ENCODE measurements around the gene ELOVL3.

ELOVL3 gene

DNA sequence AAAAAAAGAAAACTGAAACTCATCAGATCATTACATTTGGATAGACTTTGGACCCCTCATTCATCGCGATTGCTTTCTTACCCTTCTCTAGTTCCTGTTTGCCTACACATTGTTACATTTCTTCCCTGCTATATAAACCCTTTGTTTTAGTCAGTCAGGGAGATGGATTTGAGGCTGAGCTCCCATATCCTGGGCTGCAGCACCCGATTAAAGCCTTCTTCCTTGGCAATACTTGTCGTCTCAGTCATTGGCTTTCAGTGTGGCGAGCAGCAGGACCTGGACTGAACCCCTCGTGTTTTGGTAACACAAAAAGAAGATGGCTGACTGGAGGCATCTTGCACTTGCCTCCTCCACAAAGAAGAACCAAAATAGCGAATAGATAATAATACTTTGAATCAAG lies 34.1 kb upstream of the ELOVL3 start:
- ChIA-PET CTCF (no interaction called here), POLR2A (ENCODE audit: low non-redundant PET) (no interaction called here)
- TF ChIP-seq, protein P1, sequence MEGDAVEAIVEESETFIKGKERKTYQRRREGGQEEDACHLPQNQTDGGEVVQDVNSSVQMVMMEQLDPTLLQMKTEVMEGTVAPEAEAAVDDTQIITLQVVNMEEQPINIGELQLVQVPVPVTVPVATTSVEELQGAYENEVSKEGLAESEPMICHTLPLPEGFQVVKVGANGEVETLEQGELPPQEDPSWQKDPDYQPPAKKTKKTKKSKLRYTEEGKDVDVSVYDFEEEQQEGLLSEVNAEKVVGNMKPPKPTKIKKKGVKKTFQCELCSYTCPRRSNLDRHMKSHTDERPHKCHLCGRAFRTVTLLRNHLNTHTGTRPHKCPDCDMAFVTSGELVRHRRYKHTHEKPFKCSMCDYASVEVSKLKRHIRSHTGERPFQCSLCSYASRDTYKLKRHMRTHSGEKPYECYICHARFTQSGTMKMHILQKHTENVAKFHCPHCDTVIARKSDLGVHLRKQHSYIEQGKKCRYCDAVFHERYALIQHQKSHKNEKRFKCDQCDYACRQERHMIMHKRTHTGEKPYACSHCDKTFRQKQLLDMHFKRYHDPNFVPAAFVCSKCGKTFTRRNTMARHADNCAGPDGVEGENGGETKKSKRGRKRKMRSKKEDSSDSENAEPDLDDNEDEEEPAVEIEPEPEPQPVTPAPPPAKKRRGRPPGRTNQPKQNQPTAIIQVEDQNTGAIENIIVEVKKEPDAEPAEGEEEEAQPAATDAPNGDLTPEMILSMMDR (conservative IDR thresholded peaks at IDR 0.05; ENCODE audit: low read depth) = no peak
- no peak overlapping the region for H3K27ac ChIP-seq
- no peak for DNase-seq (ENCODE audit: low spot score)

DNA sequence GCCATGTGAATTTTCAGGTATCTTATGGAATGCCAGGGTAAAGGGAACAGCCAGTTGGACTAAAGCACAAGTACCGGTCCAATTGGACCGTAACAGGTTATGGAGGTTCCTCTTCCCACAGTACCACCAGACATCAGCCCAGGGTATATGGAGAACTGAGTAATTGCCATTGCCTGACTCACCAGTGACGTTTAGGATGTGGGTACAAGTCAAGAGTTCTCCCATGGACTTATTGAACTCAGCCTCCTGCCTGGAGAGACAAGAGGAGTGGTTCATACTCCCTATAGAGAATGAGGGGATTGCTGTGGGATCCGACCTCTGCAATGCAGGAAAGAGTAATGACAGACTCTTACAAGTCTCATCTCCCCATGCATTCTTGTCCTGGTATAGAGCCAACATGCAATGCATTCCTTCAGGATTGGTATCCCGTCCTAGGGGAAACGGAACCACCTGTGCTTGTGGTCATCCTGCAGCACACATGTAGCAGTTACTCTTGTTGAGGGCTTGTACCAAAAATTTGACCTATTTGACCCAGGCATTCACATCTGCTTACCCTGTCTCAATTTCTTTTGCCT lies 30.7 kb upstream of the ELOVL3 start:
- DNase-seq (ENCODE audit: low spot score) = no peak
- ChIA-PET POLR2A (ENCODE audit: low non-redundant PET) (no interaction called here), CTCF (no interaction called here)
- H3K27ac ChIP-seq = no peak overlapping the region
- TF ChIP-seq, protein P1 (conservative IDR thresholded peaks at IDR 0.05; ENCODE audit: low read depth) = no peak

DNA sequence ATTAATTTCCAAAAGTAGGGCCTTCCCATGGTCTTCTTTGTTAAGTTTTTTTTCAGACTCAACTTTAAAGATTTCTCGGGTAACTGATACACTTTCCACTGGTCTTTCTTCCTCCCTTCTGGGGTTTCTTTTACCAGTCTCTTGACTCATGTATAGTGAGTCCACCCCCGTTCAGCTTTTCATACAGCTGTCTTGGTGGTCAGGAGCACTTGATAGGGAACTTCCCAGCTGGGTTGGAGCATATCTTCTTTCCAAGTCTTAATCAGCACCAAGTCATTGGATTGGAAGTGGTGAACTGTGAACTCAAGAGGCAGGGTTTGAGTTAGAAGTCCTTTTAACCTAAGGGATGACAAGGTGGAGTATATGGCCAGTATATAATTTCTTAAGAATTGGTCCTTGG lies 29.2 kb upstream of the ELOVL3 start:
- no peak for DNase-seq (ENCODE audit: low spot score)
- H3K27ac ChIP-seq = no peak overlapping the region
- CTCF ChIA-PET = no interaction called here
- POLR2A ChIA-PET (ENCODE audit: low non-redundant PET) = no interaction called here
- TF ChIP-seq, protein P1 (conservative IDR thresholded peaks at IDR 0.05; ENCODE audit: low read depth) = no peak

DNA sequence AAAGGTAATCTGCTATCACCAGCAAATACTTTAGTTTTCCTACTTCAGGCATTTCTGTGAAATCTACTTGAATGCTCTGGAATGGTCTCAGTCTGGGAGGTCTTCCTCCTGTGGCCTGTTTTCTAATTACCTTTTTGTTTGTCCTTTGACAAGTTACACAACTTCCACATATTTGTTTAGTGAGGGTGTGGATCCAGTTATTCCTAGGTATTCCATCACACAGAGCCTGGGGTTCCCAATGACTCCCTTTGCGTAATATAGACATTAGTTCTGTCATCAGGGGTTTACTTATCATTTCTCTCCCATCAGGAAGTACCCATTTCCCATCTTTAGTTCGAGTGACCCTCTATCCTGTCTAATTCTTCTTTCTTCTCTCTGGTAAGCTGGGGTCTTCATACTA lies 28.1 kb upstream of the ELOVL3 start:
- H3K27ac ChIP-seq = no peak overlapping the region
- ChIA-PET POLR2A (ENCODE audit: low non-redundant PET) (no interaction called here), CTCF (no interaction called here)
- TF ChIP-seq, protein P1 (conservative IDR thresholded peaks at IDR 0.05; ENCODE audit: low read depth) = no peak
- DNase-seq (ENCODE audit: low spot score) = no peak

DNA sequence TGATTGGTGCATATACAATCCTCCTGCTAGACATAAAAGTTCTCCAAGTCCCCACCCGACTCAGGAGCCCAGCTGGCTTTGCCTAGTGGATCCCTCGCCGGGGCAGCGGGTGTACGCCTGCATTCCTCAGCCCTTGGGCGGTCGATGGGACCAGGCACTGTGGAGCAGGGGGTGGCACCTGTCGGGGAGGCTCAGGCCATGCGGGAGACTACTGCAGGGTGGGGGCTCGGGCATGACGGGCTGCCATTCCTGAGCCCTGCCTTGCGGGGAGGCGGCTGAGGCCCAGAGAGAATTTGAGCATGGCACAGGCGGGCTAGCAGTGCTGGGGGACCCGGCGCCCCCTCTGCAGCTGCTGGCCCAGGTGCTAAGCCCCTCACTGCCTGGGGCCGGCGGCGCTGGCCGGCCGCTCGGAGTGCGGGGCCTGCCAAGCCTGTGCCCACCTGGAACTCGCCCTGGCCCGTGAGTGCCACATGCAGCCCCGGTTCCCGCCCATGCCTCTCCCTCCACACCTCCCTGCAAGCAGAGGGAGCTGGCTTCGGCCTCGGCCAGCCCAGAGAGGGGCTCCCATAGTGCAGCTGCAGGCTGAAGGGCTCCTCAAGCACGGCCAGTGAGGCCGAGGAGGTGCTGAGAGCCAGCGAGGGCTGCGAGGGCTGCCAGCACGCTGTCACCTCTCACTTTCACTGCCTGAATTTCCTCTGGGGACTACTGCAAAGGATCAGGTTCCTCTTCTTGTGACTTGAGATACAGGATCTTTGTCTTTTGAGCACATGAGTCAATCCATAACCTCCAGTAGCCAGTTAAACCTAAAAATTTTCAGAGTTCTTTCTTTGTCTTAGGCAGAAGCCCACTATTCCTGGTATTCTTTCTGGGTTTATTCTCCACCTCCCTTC lies 25.1 kb upstream of the ELOVL3 start:
- DNase-seq (ENCODE audit: low spot score) = no peak
- TF ChIP-seq, protein P1 (conservative IDR thresholded peaks at IDR 0.05; ENCODE audit: low read depth) = no peak
- no peak overlapping the region for H3K27ac ChIP-seq
- POLR2A ChIA-PET (ENCODE audit: low non-redundant PET) = no interaction called here
- CTCF ChIA-PET = interaction anchor here (0.7 kb wide), 1 partner anchor 23 kb away, joined by 3 read pairs; no protein-coding TSS in a partner anchor

DNA sequence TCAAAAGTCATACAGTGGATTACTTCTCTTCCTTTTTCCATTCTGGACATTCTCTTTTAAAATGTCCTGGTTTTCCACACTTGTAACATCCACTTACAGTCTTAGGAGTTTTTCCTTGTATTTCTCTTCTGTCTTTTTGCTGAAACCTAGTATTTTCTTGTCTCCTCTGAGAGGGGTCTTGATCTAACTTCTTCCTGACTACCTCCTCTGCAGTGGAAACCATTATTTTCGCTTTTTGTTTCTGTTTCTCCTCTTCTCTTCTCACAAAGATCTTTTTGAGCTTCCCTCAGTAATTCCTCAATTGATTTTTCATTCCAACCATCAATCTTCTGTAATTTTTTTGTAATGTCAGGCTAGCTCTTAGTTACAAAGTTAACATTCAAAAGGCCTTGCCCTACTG lies 23.7 kb upstream of the ELOVL3 start:
- no peak overlapping the region for H3K27ac ChIP-seq
- POLR2A ChIA-PET (ENCODE audit: low non-redundant PET) = no interaction called here
- TF ChIP-seq, protein P1 (conservative IDR thresholded peaks at IDR 0.05; ENCODE audit: low read depth) = no peak
- CTCF ChIA-PET = interaction anchor here (0.6 kb wide), 1 partner anchor 101 kb away, joined by 5 read pairs; no protein-coding TSS in a partner anchor
- no peak for DNase-seq (ENCODE audit: low spot score)

Measured in RWPE1 (cell line).